Parathyroid adenoma (tissue), 2 donors: ENCODE data around the gene CNNM4.

Experiments used
- H2AFZ ChIP-seq: fragments of 300-600 bp; sonication (generic); one replicate; pipeline ENCODE4 v1.7.0; 2017; ENCODE audit warnings: antibody characterized with exemption, mild to moderate bottlenecking
- H3K27ac ChIP-seq: fragments of 300-600 bp; sonication (generic); one replicate; pipeline ENCODE4 v1.7.0; 2017
- H3K27me3 ChIP-seq: fragments of 300-600 bp; sonication (generic); one replicate; pipeline ENCODE4 v1.7.0; 2017; ENCODE audit warnings: low read length; ENCODE audit not compliant: control insufficient read depth, insufficient read depth
- H3K36me3 ChIP-seq: fragments of 300-600 bp; sonication (generic); one replicate; pipeline ENCODE4 v1.7.0; 2017; ENCODE audit warnings: low read length; ENCODE audit not compliant: control insufficient read depth, insufficient read depth
- H3K4me1 ChIP-seq: fragments of 300-600 bp; sonication (generic); one replicate; pipeline ENCODE4 v1.7.0; 2017; ENCODE audit warnings: control low read depth
- H3K4me2 ChIP-seq: fragments of 300-600 bp; sonication (generic); one replicate; pipeline ENCODE4 v1.7.0; 2017; ENCODE audit warnings: low read length
- H3K4me3 ChIP-seq: fragments of 300-600 bp; sonication (generic); one replicate; pipeline ENCODE4 v1.7.0; 2017; ENCODE audit warnings: low read depth, low read length
- H3K79me2 ChIP-seq: fragments of 300-600 bp; sonication (generic); one replicate; pipeline ENCODE4 v1.7.0; 2017; ENCODE audit warnings: control low read depth
- H3K9ac ChIP-seq: fragments of 300-600 bp; sonication (generic); one replicate; pipeline ENCODE4 v1.7.0; 2017; ENCODE audit warnings: mild to moderate bottlenecking
- H3K9me3 ChIP-seq: fragments of 300-600 bp; sonication (generic); one replicate; pipeline ENCODE4 v1.7.0; 2017; ENCODE audit warnings: low read length; ENCODE audit not compliant: control insufficient read depth
- TF ChIP-seq, protein P1 (sequence below): fragments of 300-600 bp; sonication (generic); IDR thresholded peaks from one replicate; pipeline ENCODE4 v1.7.0; 2017; ENCODE audit warnings: antibody characterized with exemption, mild to moderate bottlenecking
- donor health status: primary hyperparathyroidism.

The CNNM4 gene

DNA sequence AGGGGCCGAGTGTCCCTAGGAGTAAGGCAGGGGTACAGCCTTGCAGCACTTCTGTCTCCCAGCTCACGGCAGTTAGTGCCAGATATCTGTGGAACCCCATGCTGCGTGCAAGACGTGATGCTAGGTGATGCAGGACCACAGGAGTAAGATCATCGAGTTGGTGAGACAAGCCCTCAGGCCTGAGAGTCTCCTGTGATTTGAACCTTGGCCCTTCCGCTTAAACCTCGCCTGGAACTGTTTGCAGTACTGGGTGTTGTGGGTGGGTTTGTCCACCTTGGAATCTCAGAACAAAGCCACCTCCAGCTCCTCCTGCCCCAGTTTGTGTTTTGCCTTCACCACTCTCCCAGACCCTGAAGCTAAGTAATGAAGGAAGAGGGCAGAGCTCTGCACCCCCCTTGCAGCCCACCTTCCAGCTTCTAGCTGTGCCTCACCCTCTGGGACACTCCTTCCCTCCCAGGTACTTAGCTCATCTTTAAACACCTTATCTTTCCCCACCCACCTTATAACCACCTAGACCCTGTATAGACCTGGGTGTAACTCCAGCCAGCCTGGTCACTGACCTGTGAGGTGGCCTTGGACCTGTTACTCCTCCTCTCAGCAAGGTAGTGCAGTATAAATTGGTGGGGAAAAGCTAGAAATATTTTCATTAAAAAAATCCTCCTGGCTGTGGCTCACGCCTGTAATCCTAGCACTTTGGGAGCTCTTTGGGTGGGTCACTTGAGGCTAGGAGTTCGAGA is 6.6 kb downstream of the CNNM4 start:
- peaks cover 4% of the 10 kb centered on the region for H3K4me1 ChIP-seq
- H3K79me2 ChIP-seq: no peaks in the 10 kb centered on the region
- H3K27ac ChIP-seq: no peak overlapping the region
- H3K36me3 ChIP-seq: no peaks in the 10 kb centered on the region
- H3K9ac ChIP-seq: no peak overlapping the region
- no peaks in the 10 kb centered on the region for H3K9me3 ChIP-seq
- TF ChIP-seq, protein P1, sequence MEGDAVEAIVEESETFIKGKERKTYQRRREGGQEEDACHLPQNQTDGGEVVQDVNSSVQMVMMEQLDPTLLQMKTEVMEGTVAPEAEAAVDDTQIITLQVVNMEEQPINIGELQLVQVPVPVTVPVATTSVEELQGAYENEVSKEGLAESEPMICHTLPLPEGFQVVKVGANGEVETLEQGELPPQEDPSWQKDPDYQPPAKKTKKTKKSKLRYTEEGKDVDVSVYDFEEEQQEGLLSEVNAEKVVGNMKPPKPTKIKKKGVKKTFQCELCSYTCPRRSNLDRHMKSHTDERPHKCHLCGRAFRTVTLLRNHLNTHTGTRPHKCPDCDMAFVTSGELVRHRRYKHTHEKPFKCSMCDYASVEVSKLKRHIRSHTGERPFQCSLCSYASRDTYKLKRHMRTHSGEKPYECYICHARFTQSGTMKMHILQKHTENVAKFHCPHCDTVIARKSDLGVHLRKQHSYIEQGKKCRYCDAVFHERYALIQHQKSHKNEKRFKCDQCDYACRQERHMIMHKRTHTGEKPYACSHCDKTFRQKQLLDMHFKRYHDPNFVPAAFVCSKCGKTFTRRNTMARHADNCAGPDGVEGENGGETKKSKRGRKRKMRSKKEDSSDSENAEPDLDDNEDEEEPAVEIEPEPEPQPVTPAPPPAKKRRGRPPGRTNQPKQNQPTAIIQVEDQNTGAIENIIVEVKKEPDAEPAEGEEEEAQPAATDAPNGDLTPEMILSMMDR: no peak
- no peaks in the 10 kb centered on the region for H3K27me3 ChIP-seq
- H3K4me2 ChIP-seq: no peak overlapping the region
- no peak overlapping the region for H3K4me3 ChIP-seq
- H2AFZ ChIP-seq: no peak overlapping the region

GRCh38 chr2:96768083-96768561 is 7.4 kb downstream of the CNNM4 start:
- Histone ChIP-seq H2AFZ (no peak overlapping the region), H3K36me3 (no peaks in the 10 kb centered on the region), H3K9me3 (no peaks in the 10 kb centered on the region), H3K4me3 (no peak overlapping the region), H3K4me2 (no peak overlapping the region), H3K79me2 (no peaks in the 10 kb centered on the region), H3K9ac (no peak overlapping the region), H3K4me1 (no peaks in the 10 kb centered on the region), H3K27me3 (no peaks in the 10 kb centered on the region), H3K27ac (no peak overlapping the region)
- TF ChIP-seq, protein P1: no peak

GRCh38 chr2:96769814-96770213 is 9.1 kb downstream of the CNNM4 start:
- Histone ChIP-seq H3K9ac (no peak overlapping the region), H3K4me1 (no peaks in the 10 kb centered on the region), H3K4me3 (no peak overlapping the region), H3K27ac (no peak overlapping the region), H3K9me3 (no peaks in the 10 kb centered on the region), H3K27me3 (no peaks in the 10 kb centered on the region), H3K4me2 (no peak overlapping the region), H3K36me3 (no peaks in the 10 kb centered on the region), H3K79me2 (no peaks in the 10 kb centered on the region), H2AFZ (no peak overlapping the region)
- TF ChIP-seq, protein P1: no peak

DNA sequence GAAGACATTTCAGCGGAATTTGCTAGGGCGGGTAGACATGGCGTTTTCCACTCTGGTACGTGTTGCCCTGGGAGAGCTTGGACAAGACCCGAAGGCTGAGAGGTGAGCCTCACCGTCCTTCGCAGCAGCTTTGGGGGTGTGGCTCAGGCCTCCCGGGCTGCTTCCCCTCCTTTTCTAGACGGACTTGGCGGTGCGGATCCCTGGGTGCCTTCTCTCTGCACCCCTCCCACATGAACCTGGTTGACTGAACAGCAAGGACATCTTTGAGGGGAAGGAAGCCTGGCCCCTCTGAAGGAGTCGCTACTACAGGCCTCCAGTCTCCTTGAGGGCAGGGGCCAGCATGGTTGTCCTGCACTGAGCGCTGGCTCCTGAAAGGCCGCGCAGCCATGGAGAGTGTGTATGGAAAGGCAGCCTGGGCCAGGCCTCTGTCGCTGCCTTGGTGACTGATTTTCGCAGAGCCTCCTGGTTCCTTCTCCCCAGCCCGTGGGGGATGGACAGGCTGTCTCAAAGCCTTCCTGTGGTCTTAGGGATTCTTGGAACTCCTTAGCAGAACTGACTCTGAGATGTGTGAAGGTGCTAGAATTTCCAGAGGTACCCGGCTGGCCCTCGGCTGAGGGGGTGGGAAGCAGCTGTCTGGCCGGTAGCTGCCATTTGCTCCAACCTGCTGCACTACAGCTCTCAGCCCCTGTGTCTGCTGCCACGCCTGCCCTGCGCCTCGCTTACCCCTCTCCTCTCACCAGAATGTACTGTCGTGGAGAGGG is 9.9 kb downstream of the CNNM4 start:
- Histone ChIP-seq H3K4me2 (no peak overlapping the region), H3K36me3 (no peaks in the 10 kb centered on the region), H3K9ac (no peak overlapping the region), H3K4me3 (no peak overlapping the region), H3K27me3 (no peaks in the 10 kb centered on the region), H3K9me3 (no peaks in the 10 kb centered on the region), H3K79me2 (no peaks in the 10 kb centered on the region), H2AFZ (no peak overlapping the region), H3K27ac (no peak overlapping the region), H3K4me1 (no peaks in the 10 kb centered on the region)
- TF ChIP-seq, protein P1: no peak
